ENCODE results near the gene SYT14.

GRCh38 chr1:209962388-209962787 is 24.4 kb downstream of the SYT14 start:
- no peak for TF ChIP-seq TAF1 (IDR thresholded peaks at IDR 0.05; ENCODE audit: low read depth)
- TF ChIP-seq YY1 (IDR thresholded peaks at IDR 0.05; ENCODE audit: low read depth): no peak
- no peak for TF ChIP-seq FOXM1 (IDR thresholded peaks at IDR 0.05; ENCODE audit: borderline replicate concordance, low read depth)
- no peak for TF ChIP-seq REST (IDR thresholded peaks at IDR 0.05; ENCODE audit: low read depth)

Measured in Ishikawa (cell line).